Measurements from ENCODE around the gene C11orf91.
"Not testable (repeated sequence)": the region's sequence is repeated elsewhere in the genome, so short reads cannot be mapped to it uniquely, and the experiment has no call there.

Gene C11orf91

DNA sequence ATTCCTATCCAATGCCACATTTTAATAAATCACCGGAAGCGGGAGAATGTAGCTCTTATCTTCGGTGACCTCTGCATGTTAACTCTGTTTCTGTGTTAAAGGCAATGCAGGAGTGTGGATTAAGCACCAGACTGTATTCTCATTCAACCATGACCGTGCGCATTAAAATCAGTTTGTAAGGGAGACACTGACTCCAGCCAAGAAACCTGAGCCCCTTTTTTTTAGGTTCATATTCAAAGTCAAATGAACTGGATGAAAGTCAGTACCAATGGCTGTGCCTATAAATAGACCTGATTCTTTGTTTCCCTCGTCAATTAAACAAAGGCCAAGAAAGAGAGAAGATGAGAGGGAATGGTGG lies 32.2 kb downstream of the C11orf91 start:
- no peak for DNase-seq

DNA sequence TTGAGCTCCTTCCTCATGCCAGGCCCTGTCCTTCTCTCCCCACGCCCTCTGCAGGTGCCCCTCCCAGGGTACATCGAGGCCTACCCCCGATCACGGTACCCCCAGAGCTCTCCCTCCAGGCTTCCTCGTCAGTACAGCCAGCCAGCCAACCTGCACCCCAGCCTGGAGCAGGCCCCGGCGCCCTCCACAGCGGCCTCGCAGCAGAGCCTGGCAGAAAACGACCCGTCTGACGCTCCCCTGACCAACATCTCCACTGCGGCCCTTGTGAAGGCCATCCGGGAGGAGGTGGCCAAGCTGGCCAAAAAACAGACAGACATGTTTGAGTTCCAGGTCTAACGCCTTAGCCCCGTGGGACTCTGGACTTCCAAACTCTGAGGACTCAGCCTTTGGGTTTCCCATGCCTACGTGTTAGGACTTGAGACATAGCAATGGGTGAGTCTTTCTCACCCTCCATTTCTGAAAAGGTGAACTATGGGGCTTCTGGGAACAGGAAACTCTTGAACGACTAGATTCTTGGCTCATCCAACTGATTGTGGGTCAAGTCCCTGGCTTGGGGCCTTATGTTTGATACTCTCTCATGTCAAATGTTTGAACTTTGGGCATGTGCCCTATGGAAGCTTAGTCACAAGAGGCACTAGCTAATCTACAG lies 32.7 kb downstream of the C11orf91 start:
- no peak for DNase-seq

DNA sequence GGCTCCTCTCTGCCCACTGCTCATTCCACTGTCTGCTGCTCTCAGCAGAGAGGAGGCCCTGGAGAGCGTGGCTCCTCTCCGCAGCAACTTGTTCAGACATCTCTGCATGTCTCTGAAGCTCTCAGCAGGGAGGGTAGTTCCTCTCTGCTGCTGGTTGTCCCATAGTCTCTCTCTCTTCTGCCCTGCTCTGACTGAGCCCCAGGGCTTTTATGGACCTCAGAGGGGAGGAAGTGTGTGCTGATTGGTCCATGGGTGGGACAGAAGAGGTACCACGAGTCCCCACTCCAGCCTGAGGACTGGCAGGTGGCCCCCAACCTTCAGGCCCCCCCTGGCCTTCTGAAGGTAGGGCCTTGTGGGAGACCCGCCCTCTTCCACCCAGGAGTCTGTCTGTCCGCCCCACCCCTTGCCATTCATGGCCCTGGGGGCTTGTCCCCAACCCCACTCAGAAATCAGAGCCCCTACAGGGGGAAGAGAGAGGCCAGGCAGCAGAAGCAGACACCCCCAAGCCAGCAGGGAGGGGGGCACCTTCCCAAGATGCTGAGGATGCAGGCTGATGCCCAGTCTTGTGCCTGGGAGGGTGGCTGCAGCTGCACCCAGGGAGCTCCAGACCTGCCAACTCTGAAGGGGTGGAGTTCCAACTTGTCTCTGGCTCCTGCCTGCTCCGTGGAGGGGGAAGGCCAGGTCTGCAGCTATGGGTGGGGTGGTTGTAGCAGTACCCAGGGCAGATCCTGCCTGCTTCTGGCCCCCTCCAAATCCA lies 35.1 kb downstream of the C11orf91 start:
- no peak for DNase-seq

DNA sequence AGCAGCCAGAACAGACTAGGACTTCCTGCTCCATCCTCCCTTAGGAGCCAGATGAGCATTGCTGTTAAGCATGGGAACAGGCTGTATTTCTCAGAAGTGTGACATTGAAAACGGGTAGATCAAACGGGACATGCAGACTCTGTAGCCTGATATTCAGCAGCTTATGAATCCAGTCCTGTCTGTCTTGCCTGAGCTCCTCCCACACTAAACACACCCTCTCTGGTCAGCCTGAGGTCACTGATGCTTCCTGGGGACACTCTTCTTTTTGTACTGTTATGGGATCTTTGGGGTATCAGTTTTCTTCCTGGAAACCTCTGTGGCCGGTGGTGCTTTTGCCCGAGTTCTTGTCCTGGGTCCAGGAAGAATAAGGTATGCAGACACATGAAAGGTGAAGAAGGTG lies 35.8 kb downstream of the C11orf91 start:
- no peak for DNase-seq

DNA sequence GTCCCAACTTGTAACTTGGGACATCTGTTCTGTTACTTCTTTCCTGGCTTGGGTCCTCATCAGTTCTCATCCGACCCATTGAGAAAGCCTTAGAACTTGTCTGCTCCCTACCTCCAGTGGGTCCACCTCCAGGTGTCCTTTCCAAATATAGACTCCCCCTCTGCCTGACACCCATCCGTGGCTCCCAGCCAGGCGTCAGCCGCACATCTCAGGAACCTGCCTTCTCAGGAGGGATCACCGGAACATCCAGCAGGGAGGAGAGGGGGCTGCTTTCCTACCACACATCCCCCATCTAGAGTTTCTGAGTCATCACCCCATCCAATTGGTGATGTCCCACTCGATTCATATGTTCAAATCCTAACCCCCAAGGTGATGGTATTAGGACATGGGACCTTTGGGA lies 36.5 kb downstream of the C11orf91 start:
- no peak for DNase-seq

DNA sequence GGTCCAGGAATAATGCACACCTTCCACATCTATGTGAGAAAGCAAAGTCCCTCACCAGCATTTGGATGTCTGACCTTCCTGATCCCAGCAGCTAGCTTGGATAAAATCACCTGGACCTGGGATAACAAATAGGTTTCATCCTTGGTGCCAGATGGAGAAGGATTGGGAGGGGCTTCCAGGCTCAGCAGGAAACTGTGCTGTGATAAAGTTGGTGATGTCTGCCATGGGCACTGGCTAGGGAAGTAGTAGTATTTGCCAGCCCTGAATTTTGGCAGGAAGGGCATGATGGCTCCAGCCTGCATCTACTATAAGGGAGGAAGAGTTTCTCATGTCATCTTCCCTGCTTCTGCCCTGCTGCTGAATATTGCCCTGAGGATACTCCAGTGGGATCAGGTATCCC lies 37.5 kb downstream of the C11orf91 start:
- DNase-seq: no peak

DNA sequence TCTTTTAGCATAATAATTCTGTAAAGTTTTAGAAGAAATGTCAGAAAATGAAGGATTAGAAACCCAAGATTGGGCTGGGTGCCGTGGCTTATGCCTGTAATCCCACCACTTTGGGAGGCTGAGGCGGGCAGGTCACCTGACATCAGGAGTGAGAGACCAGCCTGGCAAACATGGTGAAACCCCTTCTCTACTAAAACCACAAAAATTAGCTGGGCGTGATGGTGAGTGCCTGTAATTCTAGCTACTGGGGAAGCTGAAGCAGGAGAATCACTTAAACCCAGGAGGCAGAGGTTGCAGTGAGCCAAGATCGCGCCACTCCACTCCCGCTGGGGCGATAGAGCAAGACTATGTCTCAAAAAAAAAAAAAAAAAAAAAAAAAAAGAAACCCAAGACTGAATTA lies 39.1 kb downstream of the C11orf91 start:
- DNase-seq: not testable (repeated sequence)

DNA sequence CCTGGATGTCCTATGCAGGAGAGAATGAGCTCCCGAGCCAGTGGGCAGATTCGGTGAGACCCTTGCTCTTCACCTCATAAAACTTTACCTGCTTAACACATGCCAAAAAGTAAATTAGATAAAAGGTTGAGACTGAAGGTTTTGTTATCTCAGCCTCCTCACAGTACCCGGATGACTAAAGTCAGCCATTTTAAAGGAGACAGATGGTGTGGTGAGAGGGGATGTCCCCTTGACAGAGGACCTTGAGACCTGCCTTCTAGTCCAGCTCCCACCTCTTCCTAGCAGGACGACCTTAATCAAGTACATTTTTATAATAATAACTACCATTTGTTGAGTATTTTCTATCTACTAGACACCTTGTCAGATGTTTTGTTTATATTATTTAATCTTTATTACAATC lies 39.7 kb downstream of the C11orf91 start:
- DNase-seq: no peak

DNA sequence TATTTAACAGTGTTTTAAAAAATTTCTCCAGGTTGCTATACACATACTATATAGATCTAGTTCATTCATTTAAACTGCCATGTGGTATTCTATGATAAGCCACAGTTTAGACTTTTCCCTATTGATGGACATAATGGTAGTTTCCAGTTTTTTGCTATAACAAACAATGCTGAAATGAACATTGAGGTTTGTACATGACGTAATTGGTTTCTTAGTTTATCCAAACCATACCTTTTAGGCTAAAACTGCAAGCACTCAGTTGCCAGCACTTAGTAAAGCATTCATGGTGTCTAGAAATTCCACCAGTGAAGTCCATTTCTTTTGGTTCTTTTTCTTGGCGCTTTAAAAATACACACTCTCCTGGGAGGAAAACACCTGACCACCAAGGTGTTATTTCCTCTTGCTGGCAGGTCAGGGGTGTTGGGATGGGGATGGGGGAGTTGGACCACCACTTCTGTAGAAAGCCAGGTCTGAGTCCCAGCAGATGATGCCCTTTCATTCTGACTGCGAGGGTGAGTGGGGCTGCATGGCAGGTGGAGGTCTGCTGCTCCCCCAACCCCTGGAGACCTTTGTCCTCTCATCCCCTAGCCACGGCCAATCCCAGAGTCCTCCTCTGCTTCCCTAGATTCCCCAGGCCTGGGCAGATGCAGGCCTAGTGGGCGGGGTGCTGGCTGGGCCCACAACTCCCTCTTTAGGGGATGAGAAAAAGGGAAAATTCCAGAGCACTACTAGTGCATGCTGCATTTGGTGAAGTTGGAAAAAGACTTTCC lies 41.1 kb downstream of the C11orf91 start:
- DNase-seq: no peak

DNA sequence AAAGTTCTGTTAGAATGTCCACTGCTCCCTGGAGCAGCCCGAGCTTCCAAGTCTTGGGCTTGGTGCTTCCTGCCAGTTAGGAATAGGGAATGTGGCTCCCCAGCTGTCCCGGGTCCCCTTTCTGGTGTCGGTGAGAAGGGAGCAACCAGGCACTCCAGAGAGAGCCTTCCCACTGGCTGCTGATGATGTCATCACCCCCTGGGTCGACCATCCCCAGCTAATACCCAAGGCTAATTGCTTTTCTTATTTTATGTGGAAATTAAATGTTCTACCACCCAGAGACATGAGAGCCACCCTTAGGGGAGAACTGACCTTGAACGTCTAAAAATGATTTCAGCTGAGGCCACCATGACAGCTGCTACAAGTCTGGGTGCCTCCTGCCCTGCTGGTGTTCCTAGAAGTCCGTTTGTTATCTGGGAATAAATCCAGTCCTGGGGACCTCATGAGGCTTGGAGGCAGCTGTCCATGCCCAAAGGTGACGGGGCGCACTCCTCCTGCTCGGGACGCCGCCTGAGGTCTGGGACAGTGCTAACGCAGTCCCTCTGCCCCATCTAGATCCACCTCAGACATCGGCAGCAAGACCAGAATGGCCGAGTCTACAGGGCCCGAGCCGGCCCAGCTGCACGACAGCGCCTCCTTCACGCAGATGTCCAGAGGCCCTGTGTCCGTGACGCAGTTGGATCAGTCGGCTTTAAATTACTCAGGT lies 42.3 kb downstream of the C11orf91 start:
- no peak for DNase-seq

DNA sequence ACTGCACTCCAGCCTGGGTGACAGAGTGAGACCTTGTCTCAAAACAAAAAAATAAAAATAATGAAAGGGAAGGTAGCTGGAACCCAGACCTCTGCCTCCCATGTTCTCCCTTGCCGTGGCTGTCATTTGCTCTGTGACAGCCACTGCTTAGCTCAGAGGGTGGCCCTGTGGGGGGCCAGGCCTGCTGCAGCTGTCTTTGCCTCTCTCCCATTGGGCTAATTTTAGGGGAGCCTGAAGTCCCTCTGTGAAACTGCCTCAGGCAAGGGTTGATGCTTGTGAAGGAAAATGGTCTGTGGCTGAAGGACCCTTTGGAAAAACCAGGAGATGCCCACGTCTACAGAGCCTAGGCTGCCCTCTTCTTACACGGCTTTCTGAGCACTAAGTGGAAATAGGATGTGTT lies 42.9 kb downstream of the C11orf91 start:
- DNase-seq: no peak

DNA sequence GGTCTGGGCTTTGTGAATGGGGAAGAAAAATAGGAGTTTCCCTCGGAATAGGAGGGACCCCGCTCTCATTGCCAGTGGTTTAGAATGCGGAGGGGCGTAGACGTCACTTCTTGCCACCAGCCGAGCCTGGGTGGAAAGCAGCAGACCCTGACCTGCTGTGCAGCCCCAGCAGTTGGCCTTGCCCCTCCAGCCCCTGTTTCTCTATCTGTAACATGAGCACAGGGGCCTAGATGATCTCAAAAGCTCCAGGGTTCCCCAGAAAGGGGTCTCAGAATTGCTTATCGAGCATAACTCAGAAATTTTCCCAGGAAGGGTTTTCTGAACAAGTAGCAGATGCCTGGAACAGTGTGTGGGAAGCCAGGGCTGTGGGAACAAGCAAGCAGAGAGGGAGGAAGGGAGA lies 43.9 kb downstream of the C11orf91 start:
- no peak for DNase-seq

DNA sequence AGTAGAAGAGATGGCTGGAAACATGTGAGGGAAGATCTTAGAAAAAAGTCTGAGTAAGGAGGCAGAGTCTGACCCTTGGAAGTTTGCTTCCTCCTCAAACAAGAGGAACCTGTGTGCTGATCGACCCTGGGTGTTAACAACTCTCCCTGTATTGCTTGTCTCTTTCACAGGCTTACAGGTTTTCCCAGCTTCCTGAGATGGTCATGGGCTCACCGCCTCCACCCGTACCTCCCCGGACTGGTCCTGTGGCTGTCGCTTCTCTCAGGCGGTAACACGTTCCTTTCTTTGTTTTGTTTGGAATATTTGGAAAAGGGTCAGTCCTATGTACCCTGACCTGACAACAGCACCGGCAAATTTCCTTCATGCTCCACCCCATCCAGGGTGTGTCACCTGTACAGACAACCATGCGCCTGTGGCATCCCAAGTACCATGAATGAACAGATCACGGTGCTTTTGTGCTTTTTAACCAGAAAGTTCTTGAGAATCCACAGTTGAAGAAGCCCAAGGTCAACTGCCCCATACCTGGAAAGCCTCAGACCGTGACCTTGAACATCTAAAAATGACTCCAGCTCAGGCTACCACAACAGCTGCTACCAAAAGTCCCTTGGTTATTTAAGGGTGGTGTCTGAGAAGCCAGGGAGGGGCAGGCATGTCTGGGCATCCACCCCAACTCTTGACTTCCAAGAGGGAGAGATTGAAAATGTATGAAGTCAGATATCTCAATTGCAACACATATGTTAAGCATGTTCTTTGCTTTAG lies 44.6 kb downstream of the C11orf91 start:
- no peak for DNase-seq

DNA sequence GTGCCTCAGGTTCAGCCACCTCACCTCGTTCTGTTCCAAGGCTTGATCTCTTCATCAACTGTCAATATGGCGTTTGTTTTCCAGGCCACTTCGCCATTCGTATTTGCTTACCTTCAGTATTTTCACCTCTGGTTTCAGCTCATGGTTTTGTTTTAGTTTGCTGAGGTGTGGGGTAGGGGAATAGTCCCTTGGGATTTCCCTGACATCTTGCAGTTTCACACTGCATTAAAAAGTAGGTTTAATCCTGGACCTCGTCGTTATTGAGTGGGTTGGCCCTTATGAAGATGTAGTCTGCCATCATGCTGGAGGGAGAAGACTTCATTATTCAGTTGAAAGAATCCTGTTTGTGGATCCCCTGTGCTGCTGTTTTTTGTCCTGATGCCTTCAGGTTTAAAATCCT lies 46.0 kb downstream of the C11orf91 start:
- no peak for DNase-seq

DNA sequence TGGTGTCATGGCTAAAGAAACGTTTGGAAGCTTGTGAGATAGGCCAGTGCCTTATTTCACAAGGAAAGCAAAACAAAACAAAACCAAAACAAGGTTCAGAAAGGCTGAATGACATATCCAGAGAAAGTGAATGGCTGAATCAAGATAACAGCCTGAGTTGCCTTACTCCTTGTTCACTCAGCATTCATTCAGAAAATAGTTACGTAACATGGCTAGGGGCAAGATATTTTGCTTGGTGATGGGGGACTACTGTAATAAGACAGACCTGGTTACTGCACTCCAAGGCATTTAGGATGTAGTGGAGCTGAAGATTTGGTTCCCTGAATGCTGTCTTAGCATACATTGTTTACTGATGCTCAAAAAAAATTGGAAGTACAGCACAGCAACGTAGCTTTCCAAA lies 47.7 kb downstream of the C11orf91 start:
- no peak for DNase-seq

DNA sequence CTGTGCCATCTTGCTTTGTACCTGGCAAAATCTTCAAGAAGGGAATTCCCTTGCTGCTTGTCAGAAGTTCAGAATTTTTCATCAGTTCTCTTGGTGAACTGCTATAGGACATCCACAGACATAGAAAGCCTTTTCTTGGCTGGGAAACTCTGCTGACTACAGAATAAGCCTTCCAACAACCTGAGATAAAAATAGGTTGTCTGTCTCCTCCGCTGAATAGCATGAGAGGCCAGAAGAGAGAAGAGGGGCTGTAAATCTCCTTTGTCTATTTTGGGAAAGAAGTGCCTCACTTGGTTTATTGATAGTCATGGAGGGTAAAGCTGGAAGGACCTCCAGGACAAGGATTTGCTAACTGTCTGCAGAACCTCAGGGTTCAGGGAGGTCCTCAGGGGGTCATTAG lies 48.2 kb downstream of the C11orf91 start:
- DNase-seq: no peak

DNA sequence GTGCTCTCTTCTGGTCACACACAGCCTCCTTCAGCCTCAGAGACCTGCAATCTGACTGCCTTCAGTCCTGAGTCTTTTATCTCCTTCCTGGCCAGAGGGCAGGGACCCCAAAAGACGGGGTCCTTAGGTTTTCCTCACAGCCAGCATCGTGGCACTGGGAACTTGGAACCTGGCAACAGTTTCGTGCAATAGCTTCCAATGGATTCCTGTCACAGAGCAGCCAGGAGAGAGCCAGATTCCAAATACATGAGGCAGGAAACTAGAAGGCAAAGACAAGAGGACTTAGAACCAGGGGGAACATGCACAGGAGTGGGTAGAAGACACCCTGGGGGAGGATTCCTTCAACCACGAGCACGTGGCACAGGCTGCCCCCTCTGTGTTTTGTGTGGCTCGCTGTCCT lies 48.6 kb downstream of the C11orf91 start:
- DNase-seq: no peak

DNA sequence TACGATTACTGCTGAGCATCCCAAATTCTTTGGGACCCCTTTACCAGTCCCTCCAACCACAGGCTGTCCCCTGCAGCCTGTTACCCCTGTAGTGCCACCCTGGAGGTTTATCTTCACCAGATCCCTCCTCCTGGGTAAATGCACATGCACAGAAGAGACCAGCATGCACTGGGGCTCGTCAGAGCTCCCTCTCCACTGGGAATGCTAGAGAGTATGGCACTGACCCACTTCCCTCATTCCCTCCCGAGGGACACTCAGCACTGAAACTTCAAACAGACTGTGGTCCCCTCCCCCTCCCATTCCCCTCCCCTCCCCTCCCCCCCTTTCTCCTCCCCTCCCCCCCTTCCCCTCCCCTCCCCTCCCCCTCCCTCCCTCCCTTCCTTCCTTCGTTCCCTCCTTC lies 49.1 kb downstream of the C11orf91 start:
- DNase-seq: no peak

DNA sequence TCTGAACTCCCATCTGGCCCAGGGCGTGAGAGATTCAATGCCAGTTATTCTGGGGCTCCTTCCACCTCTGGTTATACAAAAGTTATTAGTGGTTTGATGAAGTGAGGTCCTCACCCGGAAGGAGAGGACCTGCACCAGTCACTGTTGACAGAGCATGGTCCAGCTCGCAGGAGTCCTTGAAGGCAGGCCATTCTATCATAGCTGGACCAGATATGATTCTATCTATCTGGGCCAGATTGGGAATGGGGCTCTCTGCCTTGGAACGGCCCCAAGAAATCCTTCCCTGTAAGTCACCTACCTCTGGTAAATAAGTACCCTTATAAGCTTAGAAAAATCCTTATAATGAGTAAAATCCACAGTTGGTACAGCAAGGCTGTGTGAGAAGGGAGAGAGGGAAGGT lies 50.7 kb downstream of the C11orf91 start:
- DNase-seq: no peak
